GM13977 (cell line): Measurements from ENCODE around the gene TSC22D2.

Experiments
- DNase-seq: peaks from one replicate; pipeline ENCODE4 v3.0.0; 2012; ENCODE audit warnings: low spot score
- in situ Hi-C: fragments of 300-500 bp; cut with MboI; formaldehyde crosslinking; loops from one replicate; pipeline ENCODE4 v1.12.0; 2022; ENCODE audit warnings: low sequenced_read_pairs, low pct_unique_long_range_greater_than_20kb, mixed read lengths, inconsistent platforms; ENCODE audit not compliant: unreplicated experiment
- TF ChIP-seq, protein P1 (sequence below): IDR thresholded peaks from 2 replicates; pipeline ENCODE4 v1.5.1; 2012; ENCODE audit warnings: mild to moderate bottlenecking, control low read depth; ENCODE audit not compliant: insufficient read depth; ENCODE audit errors: extremely low read depth, missing control alignments

The TSC22D2 gene

DNA sequence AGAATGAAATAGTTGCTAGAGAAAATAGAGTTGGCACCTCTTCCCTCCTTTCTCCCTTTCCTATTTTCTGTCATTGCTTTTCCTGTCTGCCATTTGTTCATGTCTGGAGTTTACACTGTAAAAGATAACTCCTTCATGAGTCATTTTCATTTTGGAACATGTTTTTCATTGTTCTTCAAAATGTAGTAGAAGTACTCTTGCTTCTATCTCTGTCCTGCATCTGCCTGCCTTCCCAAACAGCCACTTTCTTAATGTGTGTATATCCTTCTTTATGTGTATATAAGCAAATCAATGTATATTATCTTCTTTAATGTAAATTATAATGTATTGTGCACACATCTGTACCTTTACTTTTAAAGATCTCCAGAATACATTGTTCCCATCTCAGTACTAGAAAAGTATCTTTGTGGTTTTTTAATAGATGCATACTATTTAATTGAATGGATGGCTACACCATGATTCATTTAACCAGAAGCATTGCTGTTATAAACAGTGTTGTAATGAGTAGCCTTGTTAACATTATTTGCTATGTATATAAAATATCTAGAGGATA, 41.1 kb downstream of the TSC22D2 start:
- no peak for DNase-seq
- TF ChIP-seq, protein P1, sequence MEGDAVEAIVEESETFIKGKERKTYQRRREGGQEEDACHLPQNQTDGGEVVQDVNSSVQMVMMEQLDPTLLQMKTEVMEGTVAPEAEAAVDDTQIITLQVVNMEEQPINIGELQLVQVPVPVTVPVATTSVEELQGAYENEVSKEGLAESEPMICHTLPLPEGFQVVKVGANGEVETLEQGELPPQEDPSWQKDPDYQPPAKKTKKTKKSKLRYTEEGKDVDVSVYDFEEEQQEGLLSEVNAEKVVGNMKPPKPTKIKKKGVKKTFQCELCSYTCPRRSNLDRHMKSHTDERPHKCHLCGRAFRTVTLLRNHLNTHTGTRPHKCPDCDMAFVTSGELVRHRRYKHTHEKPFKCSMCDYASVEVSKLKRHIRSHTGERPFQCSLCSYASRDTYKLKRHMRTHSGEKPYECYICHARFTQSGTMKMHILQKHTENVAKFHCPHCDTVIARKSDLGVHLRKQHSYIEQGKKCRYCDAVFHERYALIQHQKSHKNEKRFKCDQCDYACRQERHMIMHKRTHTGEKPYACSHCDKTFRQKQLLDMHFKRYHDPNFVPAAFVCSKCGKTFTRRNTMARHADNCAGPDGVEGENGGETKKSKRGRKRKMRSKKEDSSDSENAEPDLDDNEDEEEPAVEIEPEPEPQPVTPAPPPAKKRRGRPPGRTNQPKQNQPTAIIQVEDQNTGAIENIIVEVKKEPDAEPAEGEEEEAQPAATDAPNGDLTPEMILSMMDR, result no peak
- in situ Hi-C loops, result no loop called here

DNA sequence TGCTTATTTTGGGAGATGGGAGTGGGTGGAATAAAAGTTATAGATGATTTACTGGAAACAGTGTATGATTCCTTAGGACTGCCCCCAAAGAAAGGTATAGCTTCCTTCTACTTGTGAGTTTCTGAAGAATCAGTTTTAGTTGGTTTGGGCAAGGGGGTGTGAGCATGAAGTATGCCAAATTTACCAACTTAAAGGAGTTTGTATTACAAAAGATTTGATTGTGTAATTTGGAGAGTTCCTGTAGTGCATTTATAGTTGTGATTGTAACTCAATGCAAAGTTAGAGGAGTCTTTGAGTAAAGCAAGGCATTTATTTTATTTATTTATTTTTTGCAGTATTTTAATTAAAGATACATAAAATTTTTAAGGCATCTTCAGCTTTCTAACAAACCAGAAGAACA, 42.8 kb downstream of the TSC22D2 start:
- TF ChIP-seq, protein P1, result no peak
- in situ Hi-C loops, result no loop called here
- no peak for DNase-seq

DNA sequence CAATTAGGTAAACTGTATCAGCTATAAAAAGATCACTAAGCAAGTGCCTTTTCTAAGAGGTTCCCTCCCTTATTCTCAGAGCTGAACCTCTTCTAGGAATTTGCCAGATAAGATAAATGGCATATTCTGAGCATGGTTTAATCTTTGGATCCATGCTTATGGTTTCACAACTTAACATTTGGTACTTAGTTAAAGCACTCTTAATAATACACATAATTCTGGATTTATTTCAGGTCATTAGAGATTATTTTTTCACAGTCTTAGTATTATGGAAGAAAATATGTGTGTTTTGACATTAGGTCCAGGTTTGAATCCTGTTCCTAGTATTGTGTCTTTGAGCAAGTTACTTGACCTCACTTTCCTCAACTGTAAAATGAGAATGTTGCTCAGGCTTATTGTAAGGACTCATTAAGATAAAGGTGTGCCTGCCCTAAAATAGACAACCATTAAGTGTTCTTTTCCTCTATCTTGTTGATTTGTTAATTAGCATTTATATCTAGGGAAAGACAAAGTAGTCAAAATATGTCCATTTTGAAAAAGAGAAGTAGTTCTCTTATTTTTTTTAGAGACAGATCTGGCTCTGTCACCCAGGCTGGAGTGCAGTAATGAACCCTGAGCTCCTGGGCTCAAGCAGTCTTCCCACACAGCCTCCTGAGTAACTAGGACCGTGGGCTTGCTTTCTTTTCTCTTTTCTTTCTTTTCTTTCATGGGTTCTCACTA, 43.4 kb downstream of the TSC22D2 start:
- no peak for DNase-seq
- in situ Hi-C loops, result no loop called here
- TF ChIP-seq, protein P1, result no peak

DNA sequence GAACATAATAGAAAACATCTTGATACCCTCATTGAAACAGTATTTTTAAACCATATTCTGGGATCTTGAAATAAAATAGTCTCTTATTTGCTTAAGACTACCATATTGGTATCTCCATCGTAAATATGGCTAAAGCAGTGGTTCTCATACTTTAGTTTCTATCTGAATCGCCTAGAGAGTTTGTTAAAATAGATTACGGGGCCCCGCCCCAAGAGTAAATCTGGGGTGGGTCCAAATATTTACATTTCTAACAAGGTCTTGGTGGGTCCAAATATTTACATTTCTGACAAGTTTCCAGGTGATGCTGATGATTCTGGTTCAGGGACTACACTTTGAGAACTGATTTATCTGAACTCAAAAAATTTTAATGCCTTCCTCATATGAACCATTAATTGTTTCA, 45.3 kb downstream of the TSC22D2 start:
- no peak for DNase-seq
- in situ Hi-C loops, result no loop called here

DNA sequence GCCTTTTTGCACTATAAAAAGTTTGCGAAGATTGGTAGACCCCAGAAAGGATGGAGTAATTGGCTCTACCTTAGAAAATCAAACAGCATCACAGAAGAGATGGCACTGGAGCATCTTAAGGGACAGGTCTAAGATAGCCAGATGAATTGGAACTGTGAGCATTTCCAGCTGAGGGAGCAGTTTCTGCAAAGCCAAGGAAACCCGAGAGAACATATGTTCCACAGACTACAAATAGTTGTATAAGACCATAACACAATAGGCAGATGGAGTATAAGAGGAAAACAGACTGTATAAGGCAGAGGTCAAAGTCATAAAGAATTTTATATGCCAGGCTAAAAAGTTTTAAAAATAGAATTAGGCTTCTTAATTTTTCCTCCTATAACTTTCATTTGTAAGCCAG, 46.0 kb downstream of the TSC22D2 start:
- in situ Hi-C loops, result no loop called here
- TF ChIP-seq, protein P1, result no peak

More for the DNA sequence above, 45.3 kb downstream of the TSC22D2 start:
- TF ChIP-seq, protein P1, result no peak

DNA sequence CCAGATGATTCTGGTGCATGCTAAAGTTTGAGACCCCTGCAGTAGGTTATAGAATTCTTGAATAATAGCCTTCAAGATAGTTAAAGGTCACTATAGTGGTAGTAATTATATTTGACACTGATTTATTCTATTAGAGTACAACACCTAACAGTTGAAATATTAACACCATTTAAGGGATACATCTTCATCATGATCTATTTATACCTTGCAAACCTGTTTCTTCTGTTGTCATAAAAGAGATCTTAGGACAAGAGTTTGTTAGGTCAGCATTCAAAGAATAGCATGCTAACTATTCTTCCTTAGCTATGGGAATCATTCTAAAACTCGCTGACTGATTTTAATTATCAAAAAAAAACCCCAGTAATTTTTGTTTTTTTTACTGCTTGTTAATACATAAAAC, 46.5 kb downstream of the TSC22D2 start:
- TF ChIP-seq, protein P1, result no peak
- in situ Hi-C loops, result no loop called here
- DNase-seq, result no peak

More for the DNA sequence above, 46.0 kb downstream of the TSC22D2 start:
- no peak for DNase-seq
